HepG2 (cell line): ENCODE data around the gene GSKIP. TPM values are rescaled to one million over a fixed set of nuclear protein-coding genes. Genes with fewer than 3 reads are reported as not detected.
A peak's percentile ranks its signal among the peaks of the same experiment; 100 is the strongest.

ENCODE experiments used
- ATAC-seq: fragments of 200-7000 bp; cut with Tn5 transposase; 3 replicates; pipeline ENCODE4 v1.9.1; 2020; ENCODE audit warnings: mild to moderate bottlenecking, moderate library complexity
- BruUV-seq: library from RNA; stranded (reverse); fragments of 400-500 nt; replicated peaks from 2 replicates; lab custom pipeline; 2021; lab: Mats Ljungman, UMichigan
- CTCF ChIA-PET: fragments of 300-600 bp; formaldehyde crosslinking; extraction: SDS; loops from one replicate; lab custom pipeline; 2021; ENCODE audit warnings: low total read pairs, inconsistent platforms, low intra/inter-chr PET ratio; lab: Yijun Ruan, JAX
- POLR2A ChIA-PET: fragments of 350-600 bp; sonication (Branson Sonifier 250); formaldehyde crosslinking; loops from one replicate; lab custom pipeline; 2020; ENCODE audit warnings: antibody characterized with exemption, inconsistent platforms; lab: Yijun Ruan, JAX
- DNase-seq: peaks from one replicate; pipeline ENCODE4 v3.0.0-alpha.2; 2015; ENCODE audit warnings: low spot score
- FAIRE-seq: peaks from 3 replicates; lab custom pipeline; 2011; peaks lifted over from hg19 to GRCh38; lab: Jason Lieb, UNC
- H2AFZ ChIP-seq: one replicate; pipeline ENCODE4 v1.6.1; 2011; ENCODE audit warnings: low read length, inconsistent platforms
- H3K27ac ChIP-seq: fragments of 300-600 bp; 3 replicates; pipeline ENCODE4 v1.8.0; 2011; ENCODE audit warnings: mixed run types, mild to moderate bottlenecking, mixed read lengths, low read length, inconsistent platforms; ENCODE audit not compliant: insufficient read depth; ENCODE audit errors: extremely low read length
- H3K27me3 ChIP-seq, 2 experiments: fragments of 200-600 bp in 1 of 2; 2 replicates in 1 of 2; 3 replicates in 1 of 2; pipeline versions ENCODE4 v1.6.0 to v1.8.0; 2011; ENCODE audit warnings: low read length in 2 of 2, mild to moderate bottlenecking in 2 of 2, moderate library complexity in 2 of 2, inconsistent platforms in 1 of 2; ENCODE audit not compliant: insufficient read depth in 2 of 2, control insufficient read depth in 1 of 2
- H3K36me3 ChIP-seq, 2 experiments: fragments of 200-600 bp in 1 of 2; replicated peaks in 1 of 2; 2 replicates in 1 of 2; 3 replicates in 1 of 2; pipeline versions ENCODE4 v1.5.1 to v1.8.0; 2011; ENCODE audit warnings: low read length in 2 of 2, inconsistent platforms in 1 of 2; ENCODE audit not compliant: insufficient read depth in 2 of 2, control insufficient read depth in 1 of 2
- H3K4me1 ChIP-seq: 2 replicates; pipeline ENCODE4 v1.5.1; 2012; ENCODE audit warnings: low read length, inconsistent platforms; ENCODE audit not compliant: insufficient read depth
- H3K4me2 ChIP-seq: 2 replicates; pipeline ENCODE4 v1.6.0; 2011; ENCODE audit warnings: low read depth, low read length, inconsistent platforms
- H3K4me3 ChIP-seq, 3 experiments: fragments of 200-600 bp in 1 of 3; sonication (generic), shearing (Covaris generic) in 1 of 3; replicated peaks in 1 of 3; 2 replicates each; pipeline ENCODE4 v1.5.1; 2011 to 2016; ENCODE audit warnings: low read length in 3 of 3, inconsistent platforms in 2 of 3, low read depth in 2 of 3, mild to moderate bottlenecking in 2 of 3, control low read depth in 1 of 3, mixed read lengths in 1 of 3; ENCODE audit not compliant: insufficient read depth in 1 of 3
- H3K79me2 ChIP-seq: one replicate; pipeline ENCODE4 v1.6.1; 2011; ENCODE audit warnings: low read length, inconsistent platforms; ENCODE audit not compliant: insufficient read depth
- H3K9ac ChIP-seq: 2 replicates; pipeline ENCODE4 v1.6.0; 2011; ENCODE audit warnings: mild to moderate bottlenecking, low read depth, low read length, inconsistent platforms; ENCODE audit not compliant: insufficient read depth
- H3K9me3 ChIP-seq: 2 replicates; pipeline ENCODE4 v1.5.1; 2012; ENCODE audit warnings: mild to moderate bottlenecking, low read length
- H4K20me1 ChIP-seq: 2 replicates; pipeline ENCODE4 v1.6.0; 2011; ENCODE audit warnings: inconsistent platforms, mild to moderate bottlenecking, low read length, moderate library complexity; ENCODE audit not compliant: insufficient read depth
- CEBPB ChIP-seq: IDR thresholded peaks from 2 replicates; pipeline ENCODE4 v1.6.1; 2011; ENCODE audit warnings: low read depth, low read length, improper control_type of control experiment, borderline replicate concordance
- ELF1 ChIP-seq: sonication (generic); formaldehyde crosslinking; IDR thresholded peaks from 2 replicates; pipeline ENCODE4 v1.4.0; 2020; ENCODE audit warnings: missing genetic modification reagents
- FOXP1 ChIP-seq, 2 experiments: fragments of 450-650 bp in 1 of 2; IDR thresholded peaks; 2 replicates each; pipeline ENCODE4 v1.6.1; 2017 to 2018; ENCODE audit warnings: antibody characterized with exemption in 1 of 2
- HOXD1 ChIP-seq: sonication (generic); formaldehyde crosslinking; IDR thresholded peaks from 2 replicates; pipeline ENCODE4 v1.5.0; 2020; ENCODE audit warnings: missing genetic modification reagents
- JDP2 ChIP-seq: sonication (generic); formaldehyde crosslinking; IDR thresholded peaks from 2 replicates; pipeline ENCODE4 v1.8.1; 2022; ENCODE audit warnings: missing genetic modification reagents, borderline replicate concordance
- KDM1A ChIP-seq: IDR thresholded peaks from 2 replicates; pipeline ENCODE4 v1.6.1; 2016; ENCODE audit warnings: missing compliant biosample characterization
- KDM6A ChIP-seq: IDR thresholded peaks from 2 replicates; pipeline ENCODE4 v1.6.1; 2016; ENCODE audit warnings: low read depth
- ZBTB38 ChIP-seq: sonication (generic); formaldehyde crosslinking; IDR thresholded peaks from 2 replicates; pipeline ENCODE4 v1.5.1; 2020; ENCODE audit warnings: mild to moderate bottlenecking, missing genetic modification reagents
- ZKSCAN8 ChIP-seq: IDR thresholded peaks from 2 replicates; pipeline ENCODE4 v1.6.1; 2016; ENCODE audit warnings: borderline replicate concordance, missing genetic modification reagents, missing compliant biosample characterization
- ZNF331 ChIP-seq: sonication (generic); formaldehyde crosslinking; IDR thresholded peaks from 2 replicates; pipeline ENCODE4 v1.4.0; 2020; ENCODE audit warnings: missing genetic modification reagents
- ZNF841 ChIP-seq: sonication (generic); formaldehyde crosslinking; IDR thresholded peaks from 2 replicates; pipeline ENCODE4 v1.8.1; 2023; ENCODE audit warnings: missing genetic modification reagents, borderline replicate concordance
- ZZZ3 ChIP-seq: sonication (generic); formaldehyde crosslinking; IDR thresholded peaks from 2 replicates; pipeline ENCODE4 v1.4.0; 2020; ENCODE audit warnings: missing genetic modification reagents, mild to moderate bottlenecking, borderline replicate concordance
- WGBS: methylation state at CpG from one replicate; pipeline ENCODE4 v1.1.6; 2017; ENCODE audit warnings: low lambda C conversion rate; 5-methylcytosine and 5-hydroxymethylcytosine counted together
- in situ Hi-C: cut with HindIII; loops from 2 replicates; pipeline ENCODE4 v1.10.0; 2017; ENCODE audit warnings: low pct_unique_long_range_greater_than_20kb; ENCODE audit not compliant: extremely low pct_ligation_motif_present
- intact Hi-C: fragments of 100-400 bp; cut with micrococcal nuclease; formaldehyde crosslinking; loops from one replicate; pipeline ENCODE4 v1.10.0; 2022; ENCODE audit not compliant: unreplicated experiment
- polyA plus RNA-seq, 8 experiments: library from polyadenylated mRNA; depleted of rRNA in 3 of 8; stranded (reverse) in 7 of 8; unstranded in 1 of 8; fragments of >200 nt; fragmentation: Illumina TruSeq in 4 of 8; extraction: Trizol in 4 of 8; gene quantifications; 2 replicates each; pipeline versions ENCODE4 v1.2.1 to v1.2.3, GENCODE V29; 2011 to 2016; ENCODE audit warnings: low read depth in 4 of 8, missing spikeins in 1 of 8, mixed read lengths in 1 of 8; ENCODE audit not compliant: insufficient read depth in 1 of 8
- total RNA-seq, 5 experiments: library from RNA; depleted of rRNA; stranded (reverse); fragments of >200 nt; fragmentation: Illumina TruSeq; extraction: Trizol; gene quantifications; 2 replicates each; pipeline ENCODE4 v1.2.3, GENCODE V29; 2016; ENCODE audit warnings: low read depth in 1 of 5
- TF ChIP-seq, protein P1 (sequence below): sonication (generic); formaldehyde crosslinking; IDR thresholded peaks from 2 replicates; pipeline ENCODE4 v1.5.1; 2020; ENCODE audit warnings: mild to moderate bottlenecking, missing genetic modification reagents, moderate library complexity
- TF ChIP-seq, protein P2 (sequence below): IDR thresholded peaks from 2 replicates; pipeline ENCODE4 v1.6.1; 2016; ENCODE audit warnings: mild to moderate bottlenecking, missing biosample characterization, missing genetic modification reagents
- TF ChIP-seq, protein P3 (sequence below): sonication (generic); formaldehyde crosslinking; IDR thresholded peaks from 2 replicates; pipeline ENCODE4 v1.9.0; 2021; ENCODE audit warnings: missing genetic modification reagents, mild to moderate bottlenecking, borderline replicate concordance
- TF ChIP-seq, protein P4 (sequence below): sonication (generic); formaldehyde crosslinking; IDR thresholded peaks from 2 replicates; pipeline ENCODE4 v1.4.0; 2020; ENCODE audit warnings: missing genetic modification reagents, borderline replicate concordance

Gene GSKIP
- total and polyA plus RNA-seq, 2 of the 13 experiments (the other 11 are each of a cell fraction or from before 2014, with no cell fraction given): 12.5 to 27.3 TPM

DNA sequence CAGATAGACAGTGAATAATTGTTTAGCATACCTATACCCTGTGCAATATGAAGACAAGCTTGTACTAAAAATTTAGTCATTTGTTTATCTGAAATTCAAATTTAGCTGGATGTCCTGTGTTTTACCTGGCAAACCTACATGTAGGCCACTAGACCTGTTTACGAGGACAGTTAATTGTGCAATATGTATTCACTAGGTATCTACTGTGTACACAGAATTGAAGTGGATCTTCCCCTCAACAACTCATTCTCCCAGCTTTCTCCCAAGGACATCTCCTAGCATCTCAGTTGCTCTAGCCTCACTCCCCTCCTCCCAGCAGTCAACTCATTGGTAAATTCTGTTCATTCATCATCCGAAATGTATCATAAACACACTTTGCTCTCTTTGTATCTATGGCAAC lies 53.9 kb downstream of the GSKIP start:
- Histone ChIP-seq H2AFZ (no peak overlapping the region), H3K9ac (no peak overlapping the region), H4K20me1 (no peaks in the 10 kb centered on the region), H3K4me3 (no peak overlapping the region), H3K27ac (no peak overlapping the region), H3K79me2 (no peaks in the 10 kb centered on the region), H3K27me3 (0 out of 5 replicates have a peak, but pooled peaks cover 0 to 6% of the 10 kb centered on the region in 2 experiments), H3K4me2 (no peak overlapping the region), H3K4me1 (no peaks in the 10 kb centered on the region), H3K36me3 (no peaks in the 10 kb centered on the region), H3K9me3 (no peaks in the 10 kb centered on the region)
- CTCF ChIA-PET: no interaction called here
- FAIRE-seq: no peak
- intact Hi-C loops (no loop called here), in situ Hi-C loops (no loop called here)
- no peak for ATAC-seq
- BruUV-seq: no TSS peak
- 49% methylated on average over 2 of the region's 2 CpGs for WGBS
- DNase-seq: no peak
- POLR2A ChIA-PET: no interaction called here
- TF ChIP-seq CEBPB (peak; percentile 54; the same call in 1 of the 2 replicates), ZNF841 (no peak), ZKSCAN8 (CRISPR knock-in tag) (peak; percentile 81), FOXP1 (IDR thresholded peaks at IDR 0.05) (no peak), FOXP1 (CRISPR knock-in tag; IDR thresholded peaks at IDR 0.05) (0 out of 2 replicates have a peak, but pooled peaks have one; percentile 15), HOXD1 (CRISPR knock-in tag) (no peak)
- TF ChIP-seq, protein P1, sequence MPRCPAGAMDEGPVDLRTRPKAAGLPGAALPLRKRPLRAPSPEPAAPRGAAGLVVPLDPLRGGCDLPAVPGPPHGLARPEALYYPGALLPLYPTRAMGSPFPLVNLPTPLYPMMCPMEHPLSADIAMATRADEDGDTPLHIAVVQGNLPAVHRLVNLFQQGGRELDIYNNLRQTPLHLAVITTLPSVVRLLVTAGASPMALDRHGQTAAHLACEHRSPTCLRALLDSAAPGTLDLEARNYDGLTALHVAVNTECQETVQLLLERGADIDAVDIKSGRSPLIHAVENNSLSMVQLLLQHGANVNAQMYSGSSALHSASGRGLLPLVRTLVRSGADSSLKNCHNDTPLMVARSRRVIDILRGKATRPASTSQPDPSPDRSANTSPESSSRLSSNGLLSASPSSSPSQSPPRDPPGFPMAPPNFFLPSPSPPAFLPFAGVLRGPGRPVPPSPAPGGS (CRISPR knock-in tag): no peak
- TF ChIP-seq, protein P2, sequence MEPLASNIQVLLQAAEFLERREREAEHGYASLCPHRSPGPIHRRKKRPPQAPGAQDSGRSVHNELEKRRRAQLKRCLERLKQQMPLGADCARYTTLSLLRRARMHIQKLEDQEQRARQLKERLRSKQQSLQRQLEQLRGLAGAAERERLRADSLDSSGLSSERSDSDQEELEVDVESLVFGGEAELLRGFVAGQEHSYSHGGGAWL: no peak

DNA sequence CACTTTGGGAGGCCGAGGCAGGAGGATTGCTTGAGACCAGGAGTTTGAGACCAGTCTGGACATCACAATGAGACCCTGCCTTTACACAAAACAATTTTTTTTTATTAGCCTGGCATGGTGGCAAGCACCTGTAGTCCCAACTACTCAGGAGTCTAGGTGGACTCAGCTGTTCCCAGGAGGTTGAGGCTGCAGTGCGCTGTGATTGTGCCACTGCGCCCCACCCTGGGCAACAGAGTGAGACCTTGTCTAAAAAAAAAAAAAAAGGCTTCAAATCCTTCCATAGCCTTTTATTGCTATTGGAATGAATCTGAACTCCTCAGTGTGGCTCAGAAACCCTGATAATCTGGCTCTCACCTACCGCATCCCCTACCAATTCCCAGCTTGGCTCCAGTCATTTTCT lies 54.7 kb downstream of the GSKIP start:
- Histone ChIP-seq H3K27ac (no peak overlapping the region), H3K4me3 (no peak overlapping the region), H4K20me1 (no peaks in the 10 kb centered on the region), H3K36me3 (no peaks in the 10 kb centered on the region), H3K4me1 (no peaks in the 10 kb centered on the region), H3K9me3 (no peaks in the 10 kb centered on the region), H2AFZ (no peak overlapping the region), H3K4me2 (no peak overlapping the region), H3K79me2 (no peaks in the 10 kb centered on the region), H3K27me3 (0 out of 5 replicates have a peak, but pooled peaks cover 0 to 6% of the 10 kb centered on the region in 2 experiments), H3K9ac (no peak overlapping the region)
- in situ Hi-C loops: no loop called here
- intact Hi-C loops: no loop called here
- POLR2A ChIA-PET: no interaction called here
- DNase-seq (no peak), FAIRE-seq (no peak), ATAC-seq (no peak)
- CTCF ChIA-PET: no interaction called here
- no TSS peak for BruUV-seq
- 91% methylated on average over 4 of the region's 4 CpGs for WGBS
- TF ChIP-seq JDP2 (CRISPR knock-in tag): no peak
- TF ChIP-seq, protein P3, sequence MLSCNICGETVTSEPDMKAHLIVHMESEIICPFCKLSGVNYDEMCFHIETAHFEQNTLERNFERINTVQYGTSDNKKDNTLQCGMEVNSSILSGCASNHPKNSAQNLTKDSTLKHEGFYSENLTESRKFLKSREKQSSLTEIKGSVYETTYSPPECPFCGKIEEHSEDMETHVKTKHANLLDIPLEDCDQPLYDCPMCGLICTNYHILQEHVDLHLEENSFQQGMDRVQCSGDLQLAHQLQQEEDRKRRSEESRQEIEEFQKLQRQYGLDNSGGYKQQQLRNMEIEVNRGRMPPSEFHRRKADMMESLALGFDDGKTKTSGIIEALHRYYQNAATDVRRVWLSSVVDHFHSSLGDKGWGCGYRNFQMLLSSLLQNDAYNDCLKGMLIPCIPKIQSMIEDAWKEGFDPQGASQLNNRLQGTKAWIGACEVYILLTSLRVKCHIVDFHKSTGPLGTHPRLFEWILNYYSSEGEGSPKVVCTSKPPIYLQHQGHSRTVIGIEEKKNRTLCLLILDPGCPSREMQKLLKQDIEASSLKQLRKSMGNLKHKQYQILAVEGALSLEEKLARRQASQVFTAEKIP: no peak
- TF ChIP-seq KDM6A (CRISPR knock-in tag): no peak
- no peak for TF ChIP-seq ZZZ3 (CRISPR knock-in tag)
- TF ChIP-seq, protein P4, sequence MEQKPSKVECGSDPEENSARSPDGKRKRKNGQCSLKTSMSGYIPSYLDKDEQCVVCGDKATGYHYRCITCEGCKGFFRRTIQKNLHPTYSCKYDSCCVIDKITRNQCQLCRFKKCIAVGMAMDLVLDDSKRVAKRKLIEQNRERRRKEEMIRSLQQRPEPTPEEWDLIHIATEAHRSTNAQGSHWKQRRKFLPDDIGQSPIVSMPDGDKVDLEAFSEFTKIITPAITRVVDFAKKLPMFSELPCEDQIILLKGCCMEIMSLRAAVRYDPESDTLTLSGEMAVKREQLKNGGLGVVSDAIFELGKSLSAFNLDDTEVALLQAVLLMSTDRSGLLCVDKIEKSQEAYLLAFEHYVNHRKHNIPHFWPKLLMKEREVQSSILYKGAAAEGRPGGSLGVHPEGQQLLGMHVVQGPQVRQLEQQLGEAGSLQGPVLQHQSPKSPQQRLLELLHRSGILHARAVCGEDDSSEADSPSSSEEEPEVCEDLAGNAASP (CRISPR knock-in tag): no peak
- no peak for TF ChIP-seq ZBTB38
- no peak for TF ChIP-seq ELF1
- no peak for TF ChIP-seq KDM1A (CRISPR knock-in tag)
- no peak for TF ChIP-seq ZNF331 (CRISPR knock-in tag)
